DOHH2 (cell line): ENCODE results near the gene SF3B3.

ENCODE experiments used
- H3F3A ChIP-seq: fragments of 200-600 bp; sonication (generic), shearing (Covaris generic); 2 replicates; pipeline ENCODE4 v1.6.0; 2016; ENCODE audit warnings: antibody characterized with exemption, mild to moderate bottlenecking; ENCODE audit not compliant: control insufficient read depth, insufficient read depth
- H3K27ac ChIP-seq: fragments of 200-600 bp; sonication (generic); 2 replicates; pipeline ENCODE4 v1.5.1; 2014; ENCODE audit warnings: low read depth, mild to moderate bottlenecking, low read length, moderate library complexity
- H3K27me3 ChIP-seq: fragments of 200-600 bp; sonication (generic); 2 replicates; pipeline ENCODE4 v1.6.1; 2014; ENCODE audit warnings: mild to moderate bottlenecking, low read length, mixed read lengths; ENCODE audit not compliant: control insufficient read depth
- H3K36me3 ChIP-seq: fragments of 200-600 bp; sonication (generic); 2 replicates; pipeline ENCODE4 v1.6.1; 2014; ENCODE audit warnings: mild to moderate bottlenecking, low read length, moderate library complexity, mixed read lengths; ENCODE audit not compliant: control insufficient read depth
- H3K4me1 ChIP-seq: fragments of 200-600 bp; sonication (generic); 2 replicates; pipeline ENCODE4 v1.6.1; 2014; ENCODE audit warnings: mild to moderate bottlenecking, low read length, mixed read lengths; ENCODE audit not compliant: control insufficient read depth
- H3K4me2 ChIP-seq: fragments of 200-600 bp; sonication (generic); 2 replicates; pipeline ENCODE4 v1.6.0; 2014; ENCODE audit warnings: mild to moderate bottlenecking, low read length, moderate library complexity
- H3K4me3 ChIP-seq: fragments of 200-600 bp; sonication (generic); 2 replicates; pipeline ENCODE4 v1.5.1; 2014; ENCODE audit warnings: mild to moderate bottlenecking, low read length, mixed read lengths
- H3K79me2 ChIP-seq: fragments of 200-600 bp; sonication (generic); 2 replicates; pipeline ENCODE4 v1.6.1; 2014; ENCODE audit warnings: mild to moderate bottlenecking, low read length, mixed read lengths; ENCODE audit not compliant: control insufficient read depth
- H3K9me2 ChIP-seq: fragments of 200-600 bp; sonication (generic); replicated peaks from 2 replicates; pipeline ENCODE4 v1.6.1; 2014; ENCODE audit warnings: mild to moderate bottlenecking, low read length, mixed read lengths; ENCODE audit not compliant: control insufficient read depth
- H3K9me3 ChIP-seq: fragments of 200-600 bp; sonication (generic); 2 replicates; pipeline ENCODE4 v1.6.1; 2014; ENCODE audit warnings: antibody characterized with exemption, low read length, mixed read lengths; ENCODE audit not compliant: control insufficient read depth, insufficient read depth
- H4K20me1 ChIP-seq: fragments of 200-600 bp; sonication (generic); 2 replicates; pipeline ENCODE4 v1.6.0; 2014; ENCODE audit warnings: low read depth, mild to moderate bottlenecking, antibody characterized with exemption, low read length, moderate library complexity; ENCODE audit not compliant: control insufficient read depth, insufficient read depth
- EZH2phosphoT487 ChIP-seq: fragments of 200-600 bp; sonication (generic); IDR thresholded peaks from 2 replicates; pipeline ENCODE4 v1.6.1; 2017; ENCODE audit warnings: borderline replicate concordance, mild to moderate bottlenecking, antibody characterized with exemption, low read length, moderate library complexity, mixed read lengths
- TF ChIP-seq, protein P1 (sequence below): fragments of 200-600 bp; sonication (generic); IDR thresholded peaks from one replicate; pipeline ENCODE4 v1.5.1; 2014; ENCODE audit warnings: antibody characterized with exemption, mild to moderate bottlenecking, low read depth, low read length; ENCODE audit not compliant: poor library complexity, severe bottlenecking

The SF3B3 gene

DNA sequence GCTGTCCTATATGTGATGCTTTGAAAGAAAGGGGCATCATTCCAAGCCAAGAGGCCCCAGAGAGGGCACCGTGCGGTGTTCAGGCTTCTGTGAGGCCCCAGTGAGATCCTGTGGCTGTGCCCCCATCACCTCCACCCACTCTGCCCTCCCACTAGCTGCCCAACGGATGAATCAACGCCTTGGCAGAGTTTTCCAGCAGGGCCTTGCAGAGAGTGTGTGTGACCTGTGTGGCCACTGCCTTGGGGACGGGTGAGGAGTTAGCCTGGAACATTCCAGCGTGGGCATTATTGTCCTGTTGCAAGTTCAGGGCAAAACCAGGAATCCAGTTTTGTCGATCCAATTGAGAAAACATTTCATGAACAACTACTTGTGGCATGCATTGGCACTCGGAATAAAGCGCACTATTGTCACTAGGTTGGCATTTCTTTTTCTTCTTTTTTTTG is 53.7 kb downstream of the SF3B3 start:
- H3K79me2 ChIP-seq: no peaks in the 10 kb centered on the region
- H3K4me3 ChIP-seq: no peak overlapping the region
- no peak for TF ChIP-seq EZH2phosphoT487
- TF ChIP-seq, protein P1, sequence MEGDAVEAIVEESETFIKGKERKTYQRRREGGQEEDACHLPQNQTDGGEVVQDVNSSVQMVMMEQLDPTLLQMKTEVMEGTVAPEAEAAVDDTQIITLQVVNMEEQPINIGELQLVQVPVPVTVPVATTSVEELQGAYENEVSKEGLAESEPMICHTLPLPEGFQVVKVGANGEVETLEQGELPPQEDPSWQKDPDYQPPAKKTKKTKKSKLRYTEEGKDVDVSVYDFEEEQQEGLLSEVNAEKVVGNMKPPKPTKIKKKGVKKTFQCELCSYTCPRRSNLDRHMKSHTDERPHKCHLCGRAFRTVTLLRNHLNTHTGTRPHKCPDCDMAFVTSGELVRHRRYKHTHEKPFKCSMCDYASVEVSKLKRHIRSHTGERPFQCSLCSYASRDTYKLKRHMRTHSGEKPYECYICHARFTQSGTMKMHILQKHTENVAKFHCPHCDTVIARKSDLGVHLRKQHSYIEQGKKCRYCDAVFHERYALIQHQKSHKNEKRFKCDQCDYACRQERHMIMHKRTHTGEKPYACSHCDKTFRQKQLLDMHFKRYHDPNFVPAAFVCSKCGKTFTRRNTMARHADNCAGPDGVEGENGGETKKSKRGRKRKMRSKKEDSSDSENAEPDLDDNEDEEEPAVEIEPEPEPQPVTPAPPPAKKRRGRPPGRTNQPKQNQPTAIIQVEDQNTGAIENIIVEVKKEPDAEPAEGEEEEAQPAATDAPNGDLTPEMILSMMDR: no peak
- H3F3A ChIP-seq: peaks cover 43% of the 10 kb centered on the region
- H3K27ac ChIP-seq: no peak overlapping the region
- no peaks in the 10 kb centered on the region; the same call in 1 of the 2 replicates for H3K27me3 ChIP-seq
- H3K36me3 ChIP-seq: peaks cover 25% of the 10 kb centered on the region
- no peaks in the 10 kb centered on the region for H3K4me1 ChIP-seq
- H3K9me2 ChIP-seq: no peaks in the 10 kb centered on the region
- H3K9me3 ChIP-seq: no peaks in the 10 kb centered on the region
- H4K20me1 ChIP-seq: peaks cover 4% of the 10 kb centered on the region; the same call in 1 of the 2 replicates
- no peak overlapping the region for H3K4me2 ChIP-seq

DNA sequence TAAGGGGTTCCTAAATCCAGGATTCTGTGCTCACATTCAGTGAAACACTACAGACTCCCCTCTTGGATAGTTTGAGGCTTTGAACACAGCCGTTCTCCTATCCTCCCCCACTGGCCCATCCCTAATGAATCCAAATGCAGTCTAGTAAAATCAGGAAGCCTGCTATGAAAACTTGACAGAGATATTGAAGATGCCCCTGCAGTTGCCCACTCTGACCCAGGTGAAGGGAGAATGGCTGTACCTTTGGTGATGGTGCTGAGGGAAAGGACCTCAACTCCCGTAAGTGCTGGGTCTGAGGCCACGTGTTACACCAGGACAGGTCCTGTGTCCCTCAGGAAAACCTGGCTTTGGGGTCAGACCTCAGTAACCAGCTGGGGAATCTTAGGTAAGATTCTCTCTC is 54.4 kb downstream of the SF3B3 start:
- H3K79me2 ChIP-seq: no peaks in the 10 kb centered on the region
- no peaks in the 10 kb centered on the region; the same call in 1 of the 2 replicates for H3K27me3 ChIP-seq
- H3K36me3 ChIP-seq: peaks cover 17% of the 10 kb centered on the region

DNA sequence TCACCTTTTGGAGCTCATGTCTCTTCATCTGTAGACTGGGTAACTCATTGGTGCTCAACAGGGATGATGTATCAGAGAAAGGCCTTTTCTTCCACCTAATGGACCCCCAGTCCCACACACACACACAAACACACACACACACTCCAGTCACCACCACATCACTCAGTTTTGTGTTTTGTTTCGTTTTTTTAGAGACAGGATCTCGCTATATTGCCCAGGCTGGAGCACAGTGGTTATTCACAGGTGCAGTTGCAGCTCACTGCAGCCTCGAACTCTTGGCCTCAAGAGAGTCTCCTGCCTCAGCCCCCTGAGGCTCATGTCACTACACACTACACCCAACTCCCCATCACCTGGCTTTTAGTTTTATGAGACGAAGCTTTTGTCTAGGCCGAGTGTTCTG is 55.6 kb downstream of the SF3B3 start:
- H3K4me2 ChIP-seq: no peak overlapping the region
- H3K9me3 ChIP-seq: no peaks in the 10 kb centered on the region
- H3K27me3 ChIP-seq: peaks cover 5% of the 10 kb centered on the region; the same call in 1 of the 2 replicates
- H3K79me2 ChIP-seq: no peaks in the 10 kb centered on the region
- no peak overlapping the region for H3K4me3 ChIP-seq
- no peaks in the 10 kb centered on the region for H3K4me1 ChIP-seq
- peaks cover 25% of the 10 kb centered on the region for H3F3A ChIP-seq
- H3K36me3 ChIP-seq: peaks cover 7% of the 10 kb centered on the region
- no peak overlapping the region for H3K27ac ChIP-seq
- H3K9me2 ChIP-seq: no peaks in the 10 kb centered on the region
- H4K20me1 ChIP-seq: no peaks in the 10 kb centered on the region
- no peak for TF ChIP-seq EZH2phosphoT487
- TF ChIP-seq, protein P1: no peak

More for the DNA sequence above, 54.4 kb downstream of the SF3B3 start:
- Histone ChIP-seq H3K27ac (no peak overlapping the region), H3F3A (peaks cover 37% of the 10 kb centered on the region), H4K20me1 (peaks cover 4% of the 10 kb centered on the region; the same call in 1 of the 2 replicates), H3K9me3 (no peaks in the 10 kb centered on the region), H3K4me3 (no peak overlapping the region), H3K4me2 (no peak overlapping the region), H3K4me1 (no peaks in the 10 kb centered on the region), H3K9me2 (no peaks in the 10 kb centered on the region)
- TF ChIP-seq, protein P1: no peak
- no peak for TF ChIP-seq EZH2phosphoT487
